WTC11 (cell line): ENCODE data around the gene ACBD7. TPM values are rescaled to one million over a fixed set of nuclear protein-coding genes. Genes with fewer than 3 reads are reported as not detected.

ENCODE experiments used
- ATAC-seq: fragments of 200-7000 bp; cut with Tn5 transposase; 2 replicates; pipeline ENCODE4 v1.10.0; 2021; ENCODE audit warnings: mild to moderate bottlenecking, moderate library complexity
- CTCF ChIA-PET: fragments of 300-600 bp; sonication (Branson Sonifier 250); formaldehyde crosslinking; loops from one replicate; lab custom pipeline; 2021; ENCODE audit warnings: antibody characterized with exemption; lab: Charles Lee
- POLR2A ChIA-PET: fragments of 350-600 bp; sonication (Branson Sonifier 250); formaldehyde crosslinking; loops from one replicate; lab custom pipeline; 2021; ENCODE audit warnings: antibody characterized with exemption; lab: Charles Lee
- DNase-seq: peaks from one replicate; pipeline ENCODE4 v3.0.0; 2021; ENCODE audit warnings: low spot score
- H3K27ac Mint-ChIP-seq: 2 replicates; pipeline ENCODE4 v1.8.0; 2021; ENCODE audit warnings: mixed read lengths
- H3K27me3 Mint-ChIP-seq: 2 replicates; pipeline ENCODE4 v1.8.0; 2021; ENCODE audit warnings: low read depth, mild to moderate bottlenecking, moderate library complexity, mixed read lengths
- H3K36me3 Mint-ChIP-seq: 2 replicates; pipeline ENCODE4 v1.8.0; 2021; ENCODE audit warnings: mixed read lengths
- H3K4me1 Mint-ChIP-seq: 2 replicates; pipeline ENCODE4 v1.8.0; 2022; ENCODE audit warnings: mixed read lengths
- H3K4me3 Mint-ChIP-seq: 2 replicates; pipeline ENCODE4 v1.8.0; 2021; ENCODE audit warnings: mild to moderate bottlenecking, moderate library complexity, mixed read lengths
- H3K9me3 Mint-ChIP-seq: 2 replicates; pipeline ENCODE4 v1.8.0; 2021; ENCODE audit warnings: mixed read lengths
- ATF3 ChIP-seq: sonication (generic); formaldehyde crosslinking; conservative IDR thresholded peaks from 2 replicates; pipeline ENCODE4 v1.8.1; 2022; ENCODE audit warnings: mild to moderate bottlenecking, missing genetic modification reagents
- CBFB ChIP-seq: sonication (generic); formaldehyde crosslinking; IDR thresholded peaks from 2 replicates; pipeline ENCODE4 v1.8.1; 2022; ENCODE audit warnings: mild to moderate bottlenecking, low read depth, missing genetic modification reagents
- E2F1 ChIP-seq: sonication (generic); formaldehyde crosslinking; IDR thresholded peaks from 2 replicates; pipeline ENCODE4 v1.8.0; 2022; ENCODE audit warnings: mild to moderate bottlenecking, missing genetic modification reagents
- E2F5 ChIP-seq: sonication (generic); formaldehyde crosslinking; IDR thresholded peaks from 2 replicates; pipeline ENCODE4 v1.8.1; 2022; ENCODE audit warnings: mild to moderate bottlenecking, moderate library complexity, missing genetic modification reagents
- EMX1 ChIP-seq: fragments of 250-450 bp; sonication (Bioruptor Pico); IDR thresholded peaks from 2 replicates; pipeline ENCODE4 v1.8.0; 2021; ENCODE audit warnings: mild to moderate bottlenecking
- ETV6 ChIP-seq: sonication (generic); formaldehyde crosslinking; IDR thresholded peaks from 2 replicates; pipeline ENCODE4 v1.8.1; 2022; ENCODE audit warnings: mild to moderate bottlenecking, missing genetic modification reagents
- HMGXB4 ChIP-seq: sonication (generic); formaldehyde crosslinking; IDR thresholded peaks from 2 replicates; pipeline ENCODE4 v1.8.1; 2023; ENCODE audit warnings: mild to moderate bottlenecking, moderate library complexity, missing genetic modification reagents
- IRF1 ChIP-seq: sonication (generic); formaldehyde crosslinking; IDR thresholded peaks from 2 replicates; pipeline ENCODE4 v1.8.0; 2023; ENCODE audit warnings: missing genetic modification reagents
- IRF2 ChIP-seq: sonication (generic); formaldehyde crosslinking; IDR thresholded peaks from 2 replicates; pipeline ENCODE4 v1.8.0; 2022; ENCODE audit warnings: low read depth, missing genetic modification reagents, borderline replicate concordance
- MAX ChIP-seq: sonication (generic); formaldehyde crosslinking; IDR thresholded peaks from 2 replicates; pipeline ENCODE4 v1.8.0; 2022; ENCODE audit warnings: mild to moderate bottlenecking, missing genetic modification reagents
- MLX ChIP-seq: sonication (generic); formaldehyde crosslinking; IDR thresholded peaks from 2 replicates; pipeline ENCODE4 v1.8.1; 2023; ENCODE audit warnings: mild to moderate bottlenecking, missing genetic modification reagents, moderate library complexity
- MXD4 ChIP-seq: fragments of 250-450 bp; sonication (Bioruptor Pico); IDR thresholded peaks from 2 replicates; pipeline ENCODE4 v1.8.0; 2021; ENCODE audit warnings: mild to moderate bottlenecking, moderate library complexity, borderline replicate concordance
- NFYB ChIP-seq: sonication (generic); formaldehyde crosslinking; conservative IDR thresholded peaks from 2 replicates; pipeline ENCODE4 v1.8.0; 2022; ENCODE audit warnings: low read depth, missing genetic modification reagents
- PREB ChIP-seq: sonication (generic); formaldehyde crosslinking; IDR thresholded peaks from 2 replicates; pipeline ENCODE4 v1.8.1; 2022; ENCODE audit warnings: mild to moderate bottlenecking, missing genetic modification reagents, moderate library complexity, borderline replicate concordance
- RELA ChIP-seq: sonication (generic); formaldehyde crosslinking; IDR thresholded peaks from 2 replicates; pipeline ENCODE4 v1.8.1; 2022; ENCODE audit warnings: missing genetic modification reagents, mild to moderate bottlenecking, borderline replicate concordance
- RORB ChIP-seq: fragments of 250-450 bp; sonication (Bioruptor Pico); IDR thresholded peaks from 2 replicates; pipeline ENCODE4 v1.9.0; 2021; ENCODE audit warnings: mild to moderate bottlenecking
- SMAD3 ChIP-seq: sonication (generic); formaldehyde crosslinking; IDR thresholded peaks from 2 replicates; pipeline ENCODE4 v1.8.0; 2022; ENCODE audit warnings: missing genetic modification reagents, mild to moderate bottlenecking, borderline replicate concordance
- STAT6 ChIP-seq: sonication (generic); formaldehyde crosslinking; conservative IDR thresholded peaks from 2 replicates; pipeline ENCODE4 v1.8.1; 2023; ENCODE audit warnings: mild to moderate bottlenecking, low read depth, missing genetic modification reagents, moderate library complexity
- TP53 ChIP-seq: sonication (generic); formaldehyde crosslinking; IDR thresholded peaks from 2 replicates; pipeline ENCODE4 v1.8.1; 2023; ENCODE audit warnings: mild to moderate bottlenecking, missing genetic modification reagents
- ZBTB21 ChIP-seq: sonication (generic); formaldehyde crosslinking; IDR thresholded peaks from 2 replicates; pipeline ENCODE4 v1.8.1; 2023; ENCODE audit warnings: mild to moderate bottlenecking, missing genetic modification reagents, borderline replicate concordance
- ZBTB43 ChIP-seq: sonication (generic); formaldehyde crosslinking; IDR thresholded peaks from 2 replicates; pipeline ENCODE4 v1.8.1; 2023; ENCODE audit warnings: mild to moderate bottlenecking, missing genetic modification reagents
- ZNF263 ChIP-seq: sonication (generic); formaldehyde crosslinking; IDR thresholded peaks from 2 replicates; pipeline ENCODE4 v1.8.1; 2022; ENCODE audit warnings: low read depth, mild to moderate bottlenecking, moderate library complexity, missing genetic modification reagents
- ZNF512 ChIP-seq: sonication (generic); formaldehyde crosslinking; IDR thresholded peaks from 2 replicates; pipeline ENCODE4 v1.8.1; 2022; ENCODE audit warnings: missing genetic modification reagents, borderline replicate concordance
- ZNF671 ChIP-seq: fragments of 250-450 bp; sonication (Bioruptor Pico); IDR thresholded peaks from 2 replicates; pipeline ENCODE4 v1.8.0; 2021; ENCODE audit warnings: mild to moderate bottlenecking
- total RNA-seq: library from RNA; stranded (reverse); gene quantifications from 3 replicates; pipeline ENCODE4 v1.2.3, GENCODE V29; 2021

Gene ACBD7
- total RNA-seq, 1 experiment from 2014 or later = 10.0 TPM

- TF ChIP-seq RORB (no peak), MLX (CRISPR knock-in tag) (no peak), TP53 (no peak), HMGXB4 (CRISPR knock-in tag) (no peak), ZNF512 (no peak), RELA (CRISPR knock-in tag) (no peak), EMX1 (CRISPR knock-in tag) (no peak), SMAD3 (no peak), NFYB (CRISPR knock-in tag) (no peak), E2F5 (CRISPR knock-in tag) (no peak), PREB (no peak)
Measured at GRCh38 chr10:15068802-15069201, 19.8 kb downstream of the ACBD7 start (continued).

- Mint-ChIP-seq H3K9me3 (peaks cover 25% of the 10 kb centered on the region), H3K4me1 (no peaks in the 10 kb centered on the region), H3K27ac (no peak overlapping the region), H3K4me3 (no peak overlapping the region), H3K27me3 (peaks cover 7% of the 10 kb centered on the region), H3K36me3 (peaks cover 6% of the 10 kb centered on the region)
- ATAC-seq (no peak), DNase-seq (no peak)
- ChIA-PET POLR2A (no interaction called here), CTCF (no interaction called here)
- TF ChIP-seq ZBTB43 (CRISPR knock-in tag) (no peak), MLX (CRISPR knock-in tag) (no peak), ATF3 (no peak), MAX (CRISPR knock-in tag) (no peak), ZBTB21 (CRISPR knock-in tag) (no peak), CBFB (no peak), ZNF671 (CRISPR knock-in tag) (no peak), IRF2 (CRISPR knock-in tag) (no peak), MXD4 (CRISPR knock-in tag) (no peak), STAT6 (CRISPR knock-in tag) (no peak), E2F1 (CRISPR knock-in tag) (no peak), ETV6 (CRISPR knock-in tag) (no peak), RORB (no peak), ZNF263 (CRISPR knock-in tag) (no peak), IRF1 (CRISPR knock-in tag) (no peak)
Measured at GRCh38 chr10:15067154-15067553, 21.4 kb downstream of the ACBD7 start.
